WTC11 (cell line): ENCODE results near the gene CPAMD8.

Experiments
- NR3C1 ChIP-seq: sonication (generic); formaldehyde crosslinking; conservative IDR thresholded peaks from 2 replicates; pipeline ENCODE4 v1.8.1; 2023; ENCODE audit warnings: low read depth, mild to moderate bottlenecking, missing genetic modification reagents
- STAT6 ChIP-seq: sonication (generic); formaldehyde crosslinking; conservative IDR thresholded peaks from 2 replicates; pipeline ENCODE4 v1.8.1; 2023; ENCODE audit warnings: mild to moderate bottlenecking, low read depth, missing genetic modification reagents, moderate library complexity
- ZBTB43 ChIP-seq: sonication (generic); formaldehyde crosslinking; IDR thresholded peaks from 2 replicates; pipeline ENCODE4 v1.8.1; 2023; ENCODE audit warnings: mild to moderate bottlenecking, missing genetic modification reagents
- ZNF138 ChIP-seq: sonication (generic); formaldehyde crosslinking; conservative IDR thresholded peaks from 2 replicates; pipeline ENCODE4 v1.8.1; 2022; ENCODE audit warnings: mild to moderate bottlenecking, moderate library complexity, missing genetic modification reagents
- ZNF671 ChIP-seq: fragments of 250-450 bp; sonication (Bioruptor Pico); IDR thresholded peaks from 2 replicates; pipeline ENCODE4 v1.8.0; 2021; ENCODE audit warnings: mild to moderate bottlenecking
- TF ChIP-seq, protein P1 (sequence below): fragments of 200-600 bp; IDR thresholded peaks from 2 replicates; pipeline ENCODE4 v1.8.0; 2022; ENCODE audit warnings: antibody characterized with exemption
- TF ChIP-seq, protein P2 (sequence below): sonication (generic); formaldehyde crosslinking; IDR thresholded peaks from 2 replicates; pipeline ENCODE4 v1.8.0; 2022; ENCODE audit warnings: mild to moderate bottlenecking, missing genetic modification reagents

- TF ChIP-seq ZNF671, result no peak
- TF ChIP-seq, protein P1, sequence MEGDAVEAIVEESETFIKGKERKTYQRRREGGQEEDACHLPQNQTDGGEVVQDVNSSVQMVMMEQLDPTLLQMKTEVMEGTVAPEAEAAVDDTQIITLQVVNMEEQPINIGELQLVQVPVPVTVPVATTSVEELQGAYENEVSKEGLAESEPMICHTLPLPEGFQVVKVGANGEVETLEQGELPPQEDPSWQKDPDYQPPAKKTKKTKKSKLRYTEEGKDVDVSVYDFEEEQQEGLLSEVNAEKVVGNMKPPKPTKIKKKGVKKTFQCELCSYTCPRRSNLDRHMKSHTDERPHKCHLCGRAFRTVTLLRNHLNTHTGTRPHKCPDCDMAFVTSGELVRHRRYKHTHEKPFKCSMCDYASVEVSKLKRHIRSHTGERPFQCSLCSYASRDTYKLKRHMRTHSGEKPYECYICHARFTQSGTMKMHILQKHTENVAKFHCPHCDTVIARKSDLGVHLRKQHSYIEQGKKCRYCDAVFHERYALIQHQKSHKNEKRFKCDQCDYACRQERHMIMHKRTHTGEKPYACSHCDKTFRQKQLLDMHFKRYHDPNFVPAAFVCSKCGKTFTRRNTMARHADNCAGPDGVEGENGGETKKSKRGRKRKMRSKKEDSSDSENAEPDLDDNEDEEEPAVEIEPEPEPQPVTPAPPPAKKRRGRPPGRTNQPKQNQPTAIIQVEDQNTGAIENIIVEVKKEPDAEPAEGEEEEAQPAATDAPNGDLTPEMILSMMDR, result no peak
- no peak for TF ChIP-seq ZNF138 (CRISPR knock-in tag)
- TF ChIP-seq, protein P2, sequence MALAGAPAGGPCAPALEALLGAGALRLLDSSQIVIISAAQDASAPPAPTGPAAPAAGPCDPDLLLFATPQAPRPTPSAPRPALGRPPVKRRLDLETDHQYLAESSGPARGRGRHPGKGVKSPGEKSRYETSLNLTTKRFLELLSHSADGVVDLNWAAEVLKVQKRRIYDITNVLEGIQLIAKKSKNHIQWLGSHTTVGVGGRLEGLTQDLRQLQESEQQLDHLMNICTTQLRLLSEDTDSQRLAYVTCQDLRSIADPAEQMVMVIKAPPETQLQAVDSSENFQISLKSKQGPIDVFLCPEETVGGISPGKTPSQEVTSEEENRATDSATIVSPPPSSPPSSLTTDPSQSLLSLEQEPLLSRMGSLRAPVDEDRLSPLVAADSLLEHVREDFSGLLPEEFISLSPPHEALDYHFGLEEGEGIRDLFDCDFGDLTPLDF (CRISPR knock-in tag), result no peak
- no peak for TF ChIP-seq NR3C1 (CRISPR knock-in tag)
- no peak for TF ChIP-seq ZBTB43 (CRISPR knock-in tag)
- no peak for TF ChIP-seq STAT6
These were observed 134.2 kb downstream of the CPAMD8 start for GRCh38 chr19:16892436-16892835.
